DMS53 treated with DMSO at 0.1 percent for 48 hours (cell line): ENCODE results near the gene DLX4.

ENCODE experiments used
- DNase-seq: peaks from one replicate; lab custom pipeline; 2025; ENCODE audit not compliant: unreplicated experiment; lab: John Stamatoyannopoulos, UW

DLX4 gene

GRCh38 chr17:49985310-49985990 is 16.5 kb downstream of the DLX4 start:
- no peak for DNase-seq

DNA sequence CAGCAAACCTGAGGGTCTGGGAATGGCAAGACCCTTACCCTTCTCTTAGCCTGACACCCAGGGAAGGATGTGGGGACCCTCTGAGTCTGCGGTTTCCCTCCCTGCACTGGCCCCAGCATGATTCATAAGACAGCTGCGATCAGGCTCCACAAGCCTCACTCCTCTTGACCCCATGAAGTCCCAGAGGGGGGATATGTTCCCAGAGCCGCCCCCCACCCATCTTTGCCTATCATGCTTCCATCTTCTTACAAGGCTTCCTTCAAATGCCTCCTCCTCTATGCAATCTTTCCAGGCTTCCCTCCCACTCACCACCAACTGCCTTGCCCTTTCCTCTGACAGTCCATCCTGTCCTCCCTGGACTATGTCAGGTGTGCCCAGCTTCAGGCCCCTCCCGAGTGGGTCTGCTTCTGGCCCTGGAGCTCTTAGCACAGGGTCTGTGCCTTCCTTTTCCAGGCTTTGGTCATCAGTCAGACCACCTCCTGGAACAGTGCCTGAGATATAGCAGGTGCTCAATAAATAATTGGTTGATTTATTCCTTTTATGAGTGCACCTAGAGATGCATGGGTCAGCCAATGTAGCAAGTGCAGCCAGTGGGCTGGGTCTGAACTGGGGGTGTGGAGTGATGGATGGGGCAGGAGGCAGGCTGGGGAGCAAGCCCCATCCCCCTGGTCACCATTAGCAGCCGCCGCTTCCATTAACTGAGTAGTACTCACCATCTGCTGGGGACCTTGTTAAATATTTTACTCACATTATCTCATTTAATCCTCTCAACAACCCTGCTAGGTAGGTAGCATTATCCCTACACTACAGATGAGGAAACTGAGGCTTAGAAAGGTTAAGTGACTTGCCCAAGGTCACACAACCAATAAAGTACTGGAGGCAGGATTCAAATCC is 17.7 kb downstream of the DLX4 start:
- no peak for DNase-seq

- no peak for DNase-seq
Observed at GRCh38 chr17:49987290-49987585, 18.2 kb downstream of the DLX4 start.

DNA sequence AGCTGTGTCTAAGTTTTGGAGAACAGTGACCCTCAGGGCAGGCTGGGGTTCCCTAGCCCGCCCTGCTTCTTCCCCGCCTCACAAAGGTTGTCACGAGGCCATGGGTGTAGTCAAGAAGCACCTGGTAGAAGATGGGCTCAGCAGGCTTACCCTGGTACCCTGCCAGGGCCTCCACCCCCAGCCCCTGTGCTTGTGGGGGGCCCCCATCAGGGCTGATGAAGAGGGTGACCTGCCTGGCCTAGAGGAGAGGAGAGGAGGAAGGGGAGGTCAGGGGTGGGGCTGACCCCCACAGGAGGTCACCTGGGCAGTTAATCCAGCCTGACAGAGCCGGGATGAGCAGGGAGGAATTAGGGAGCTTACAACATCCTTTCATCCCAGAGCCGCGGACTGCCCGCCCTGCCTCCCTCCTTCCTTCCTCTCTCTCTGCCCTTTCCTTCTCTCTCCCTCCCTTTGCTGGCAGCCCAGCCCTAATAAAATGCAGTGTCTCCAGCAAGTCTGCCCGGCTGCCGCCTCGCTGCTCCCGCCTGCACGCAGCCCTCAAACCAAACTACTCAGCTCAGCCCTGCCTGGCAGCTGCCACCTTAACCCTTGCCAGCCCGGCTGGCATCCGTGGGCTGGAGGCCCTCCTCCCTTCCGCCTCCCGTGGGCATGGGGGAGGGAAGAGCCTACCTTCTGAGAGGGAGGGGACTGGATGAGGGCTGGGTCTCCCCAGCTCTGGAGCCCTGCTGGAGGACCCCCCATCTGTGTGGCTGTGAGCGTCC is 18.9 kb downstream of the DLX4 start:
- no peak for DNase-seq

- DNase-seq, result no peak
Observed at GRCh38 chr17:49989518-49989880, 20.5 kb downstream of the DLX4 start.

DNA sequence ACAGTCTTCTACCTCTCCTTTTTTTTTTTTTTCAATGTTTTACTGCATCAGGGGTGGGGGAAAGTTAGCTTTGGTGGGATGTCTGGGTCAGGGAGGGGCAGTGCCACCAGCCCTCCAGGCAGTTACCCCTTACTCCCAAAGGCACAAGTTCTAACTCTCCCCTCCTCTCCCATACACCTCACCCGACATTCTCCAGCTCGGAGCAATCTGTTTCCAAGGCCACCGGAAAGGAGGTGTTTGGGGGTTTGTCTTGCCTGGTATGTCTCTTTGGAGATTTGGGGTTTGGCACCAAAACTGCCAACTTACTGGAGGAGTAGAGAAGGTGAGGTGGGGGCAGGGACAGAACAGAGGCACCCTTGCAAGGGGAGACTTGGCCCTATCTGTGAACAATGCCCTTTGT is 21.3 kb downstream of the DLX4 start:
- DNase-seq, result no peak

- DNase-seq, result no peak
Observed at GRCh38 chr17:49990921-49991320, 21.9 kb downstream of the DLX4 start.

DNA sequence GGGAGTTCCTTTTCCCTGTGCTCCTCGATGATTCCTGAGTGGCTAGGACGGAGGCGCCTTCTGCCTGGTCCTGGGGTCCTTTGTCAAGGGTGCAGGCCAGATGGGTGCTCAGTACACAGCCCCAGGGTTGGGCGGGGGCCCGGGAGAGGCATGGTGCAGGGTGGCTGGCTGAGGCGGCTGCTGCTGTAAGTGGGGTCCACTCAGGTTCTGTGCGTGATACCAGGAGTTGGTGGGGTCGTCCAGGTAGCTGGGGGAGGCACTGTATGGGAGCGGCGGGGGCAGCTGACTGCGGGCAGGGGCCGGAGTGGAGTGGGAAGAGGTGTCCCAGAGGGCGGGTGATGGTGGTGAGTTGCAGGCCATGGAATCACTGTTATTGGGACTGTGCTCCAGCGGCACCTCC is 22.4 kb downstream of the DLX4 start:
- DNase-seq, result no peak

DNA sequence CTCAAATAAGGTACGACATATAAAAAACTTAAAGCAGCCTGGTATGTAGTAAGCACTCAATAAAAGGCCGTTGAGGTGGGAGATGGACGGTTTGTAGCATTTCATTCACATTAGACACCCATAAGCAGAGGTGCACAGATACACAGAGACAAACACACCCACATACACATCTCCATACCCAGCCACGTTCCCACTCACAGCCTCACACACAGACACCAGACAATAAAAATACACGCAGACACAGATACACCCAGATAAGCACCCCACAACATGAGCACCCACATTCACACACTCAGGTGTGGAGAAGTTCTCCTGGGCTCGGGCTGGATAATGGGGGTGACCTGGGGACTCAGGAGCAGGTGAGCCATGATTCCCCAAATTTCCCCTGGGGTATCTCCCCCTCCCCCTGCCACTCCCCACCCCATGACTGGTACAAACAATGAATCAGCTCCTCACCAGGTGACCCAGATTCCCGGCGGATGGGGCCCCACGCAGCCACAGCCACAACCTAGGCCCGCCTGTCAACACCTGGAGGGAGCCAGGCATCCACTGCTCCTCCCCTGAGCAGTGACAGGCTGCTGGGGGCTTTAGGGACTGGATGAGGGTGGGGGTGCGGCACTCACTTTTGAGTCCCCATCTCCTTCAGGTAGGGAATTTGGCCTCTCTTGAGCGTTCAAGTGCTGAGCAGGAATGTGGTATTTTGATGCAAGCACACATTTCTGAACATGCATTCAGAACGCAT is 23.4 kb downstream of the DLX4 start:
- no peak for DNase-seq

DNA sequence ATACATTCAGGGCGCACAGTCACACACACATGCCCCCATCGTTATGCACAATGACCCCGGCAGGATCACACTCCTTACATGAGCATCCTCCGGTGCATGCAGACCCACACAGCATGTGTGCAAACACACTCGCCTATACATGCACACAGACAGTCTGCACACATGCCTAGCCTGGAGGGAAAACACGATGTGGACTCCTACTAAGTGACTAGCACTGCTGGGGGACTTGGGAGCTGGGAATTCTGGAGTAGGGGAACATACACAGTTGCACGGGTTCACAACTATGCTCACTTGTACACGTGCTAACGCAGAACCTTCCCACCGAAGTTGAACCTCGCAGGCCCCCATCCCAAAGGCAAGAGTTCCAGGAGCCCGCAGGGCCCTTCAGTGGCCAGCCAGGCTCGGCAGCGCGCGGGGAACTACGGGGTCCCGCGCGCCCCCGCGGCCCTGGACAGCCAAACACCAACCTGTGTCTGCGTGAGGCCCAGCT is 24.0 kb downstream of the DLX4 start:
- DNase-seq, result no peak

- peak; percentile 23 for DNase-seq
Observed at GRCh38 chr17:49993423-49994060, 24.6 kb downstream of the DLX4 start.

DNA sequence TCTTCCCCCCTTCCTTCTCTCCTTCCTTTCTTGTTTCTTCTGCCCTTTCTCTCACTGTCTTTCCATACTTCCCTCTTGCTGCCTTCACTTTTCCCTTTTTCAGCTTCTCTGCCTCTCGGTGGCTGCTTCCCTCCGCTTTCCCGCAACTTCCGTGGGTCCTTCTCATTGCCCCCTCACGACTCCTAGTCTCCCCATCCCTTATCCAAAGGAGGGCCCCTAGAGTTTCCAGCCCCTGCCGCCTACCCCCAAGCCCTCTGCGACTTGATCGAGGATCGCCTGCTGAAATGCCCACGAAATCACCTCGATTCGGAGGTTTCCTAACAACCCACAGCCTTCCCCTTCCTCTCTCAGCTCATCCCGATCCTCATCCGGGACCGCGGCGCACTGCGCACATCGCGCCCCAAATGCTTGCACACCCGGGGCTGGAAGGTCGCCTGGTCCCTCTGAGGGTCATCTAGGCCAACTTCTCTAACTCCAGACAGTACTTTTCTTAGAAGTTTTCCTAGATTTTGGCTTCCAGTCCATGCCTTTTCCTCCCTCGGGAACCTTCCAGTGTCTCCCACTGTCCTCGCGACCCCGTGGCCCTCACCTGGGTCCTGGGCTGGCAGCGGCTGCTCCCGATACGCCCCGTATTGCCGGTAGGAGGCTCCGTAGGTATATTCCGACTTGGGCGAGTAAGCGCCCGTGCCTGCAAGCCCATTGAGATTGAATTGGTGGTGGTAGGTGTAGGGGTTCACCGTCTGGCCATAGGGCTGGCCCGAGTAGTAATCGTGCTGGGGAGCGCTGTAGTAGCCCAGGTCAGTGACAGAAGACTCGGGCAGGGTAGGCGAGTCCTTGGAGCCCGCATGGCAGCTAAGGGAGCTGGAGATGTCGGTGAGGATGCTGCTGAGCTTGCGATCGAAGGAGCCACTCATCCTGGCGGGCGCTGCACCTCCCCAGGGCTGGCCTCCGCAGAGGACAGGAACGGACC is 25.4 kb downstream of the DLX4 start:
- DNase-seq, result no peak

DNA sequence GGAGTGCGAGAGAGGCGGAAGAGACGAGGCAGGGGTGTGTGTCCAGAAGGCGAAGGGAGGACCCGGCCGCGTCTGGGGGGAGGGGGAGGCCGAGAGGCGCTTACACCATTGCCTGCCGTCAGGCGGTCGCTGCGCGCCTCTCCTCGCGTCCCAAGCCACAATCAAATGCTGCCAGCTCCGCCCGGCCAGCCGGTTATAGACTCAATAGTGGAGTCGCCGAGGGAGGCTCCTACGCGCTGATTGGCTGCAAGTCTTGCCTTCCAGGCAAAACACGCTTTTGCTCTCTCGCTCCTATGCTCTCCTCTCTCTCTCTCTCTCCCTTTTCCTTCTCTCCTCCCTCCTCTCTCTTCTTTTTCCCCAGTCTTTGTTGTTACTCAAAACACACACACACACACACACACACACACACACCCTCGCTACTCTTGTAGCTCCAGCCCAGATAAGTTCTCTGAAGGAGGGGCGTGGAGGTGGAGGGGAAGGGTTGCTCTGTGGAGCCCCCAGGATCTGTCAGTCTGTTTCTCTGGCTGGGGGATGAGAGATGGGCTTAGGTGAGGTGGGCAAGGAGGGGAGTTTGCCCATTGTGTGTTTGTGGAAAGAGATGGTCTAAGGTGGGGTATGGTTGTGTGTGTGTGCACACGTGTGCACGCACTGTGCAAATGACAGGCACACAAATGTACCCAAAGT is 26.2 kb downstream of the DLX4 start, which contains the start of gene DLX3:
DLX3 (minus strand) TSS at position 170 of the 684 bp plus-strand sequence. CDS start 226 bp downstream, outside the sequence.
- peak; percentile 23 for DNase-seq

DNA sequence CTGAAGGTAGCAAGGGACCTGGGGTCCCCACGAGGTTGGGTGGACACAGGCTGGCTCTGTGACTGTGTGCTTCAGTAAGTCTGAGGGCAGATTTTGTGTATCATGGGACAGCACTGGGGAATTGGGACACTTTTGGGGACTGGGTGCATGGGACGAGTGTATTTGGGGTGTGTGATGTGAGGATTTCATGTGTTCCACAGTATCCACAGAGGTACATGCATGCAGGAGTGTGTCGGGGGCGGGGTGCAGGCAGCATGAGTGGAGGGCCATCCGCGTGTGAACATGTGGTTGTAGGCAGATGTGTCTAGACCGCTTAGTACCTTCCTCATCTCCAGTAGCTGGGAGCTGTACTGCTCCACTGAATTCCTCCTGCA is 27.1 kb downstream of the DLX4 start:
- DNase-seq, result no peak

DNA sequence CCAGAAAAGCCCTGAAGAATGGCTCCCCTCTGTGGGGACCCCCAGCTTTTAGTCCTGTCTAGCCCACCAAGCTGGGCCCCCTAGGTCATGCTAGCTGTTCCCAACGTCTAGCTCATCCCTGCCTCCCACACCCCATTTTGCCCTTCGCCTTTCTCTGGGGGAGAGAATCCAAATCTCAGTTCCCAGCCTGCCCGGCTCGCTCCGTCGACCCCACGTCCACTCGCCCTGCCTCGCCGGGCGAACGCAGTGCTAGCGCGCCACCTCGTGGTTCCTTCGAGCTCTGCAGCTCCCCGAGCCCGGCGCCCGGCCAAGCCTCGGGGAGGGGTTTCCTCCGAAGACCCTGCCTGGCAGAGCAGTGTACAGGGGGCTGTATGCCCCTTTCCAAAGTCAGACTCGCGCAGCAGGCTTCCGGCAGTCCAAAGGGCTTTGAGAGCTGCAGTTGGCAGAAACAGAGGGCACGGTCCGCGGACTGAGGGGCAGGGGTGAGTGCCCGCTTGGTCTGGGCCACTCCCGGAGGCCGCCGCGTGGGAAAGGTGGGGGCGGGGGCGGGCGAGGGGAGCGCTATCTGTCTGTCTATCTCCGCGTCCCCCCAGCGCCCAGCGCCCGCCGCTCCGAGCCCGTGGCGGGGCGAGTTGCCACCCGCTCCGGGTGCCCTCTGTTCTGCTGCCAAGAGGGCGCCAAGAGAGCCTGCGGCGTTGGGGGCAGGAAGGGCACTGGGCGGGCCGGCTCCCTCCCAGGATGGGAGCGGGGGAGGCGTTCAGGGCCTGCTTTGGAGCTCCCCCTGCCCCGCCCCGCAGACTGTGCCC is 27.7 kb downstream of the DLX4 start:
- DNase-seq, result peak; percentile 17

DNA sequence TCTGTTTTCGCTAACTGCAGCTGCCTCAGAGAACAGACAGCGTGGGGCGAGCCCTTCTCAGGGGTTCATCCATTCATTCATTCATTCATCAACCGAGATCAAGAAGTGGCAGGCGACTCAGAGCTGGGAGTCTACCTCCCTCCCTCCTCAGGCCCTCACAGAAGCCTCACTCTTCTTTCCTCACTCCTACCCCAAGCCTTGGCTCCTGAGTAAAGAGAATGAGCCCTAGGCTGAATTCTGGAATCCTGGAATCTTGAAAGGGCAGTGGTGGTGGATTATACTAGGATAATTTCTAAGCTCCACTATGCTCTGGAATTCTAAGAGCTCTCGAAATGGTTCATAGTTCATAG is 28.3 kb downstream of the DLX4 start:
- no peak for DNase-seq

DNA sequence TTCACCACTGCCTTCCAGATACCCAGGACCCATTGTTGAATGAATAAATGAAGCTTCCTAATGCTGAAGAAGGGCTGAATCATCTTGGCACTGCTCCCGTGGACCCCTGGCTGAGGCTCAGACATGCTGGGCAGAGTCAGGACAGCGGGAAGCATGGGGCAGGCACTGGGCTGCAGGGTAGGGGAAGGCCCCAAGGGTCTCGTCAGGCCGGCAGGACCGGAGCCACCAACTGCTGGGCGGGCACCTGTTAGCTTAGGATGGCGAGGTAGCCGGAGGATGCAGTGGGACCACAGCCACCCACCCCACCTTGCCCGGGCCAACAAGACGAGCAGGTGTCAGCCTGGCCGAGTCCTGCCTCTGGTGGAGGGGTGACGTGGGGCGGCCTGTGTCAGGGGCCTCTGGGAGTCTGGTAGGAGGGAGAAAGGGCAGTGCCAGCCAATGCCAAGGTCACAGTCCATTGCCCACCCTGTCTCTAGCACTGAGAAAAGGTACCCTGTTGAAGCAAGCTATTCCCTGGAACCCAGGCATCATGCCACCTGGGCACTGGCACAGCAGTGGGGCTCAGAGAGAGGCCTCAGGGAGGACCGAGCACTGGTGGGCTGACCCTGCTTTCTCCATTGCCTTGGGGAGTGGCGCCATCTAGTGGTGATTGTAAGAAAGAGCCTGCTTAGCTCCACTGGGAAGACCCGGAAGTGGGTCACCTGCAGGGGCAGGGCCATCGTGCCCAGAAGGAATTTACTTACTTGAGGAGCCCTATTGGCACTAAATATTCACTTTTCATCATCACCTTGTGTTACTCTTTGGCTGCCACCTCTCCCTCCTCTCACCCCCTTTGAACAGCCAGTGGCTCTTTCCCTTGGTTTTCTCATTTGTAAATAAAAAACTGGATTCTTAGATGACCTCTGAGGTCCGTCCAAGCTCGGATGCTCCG is 29.0 kb downstream of the DLX4 start:
- peak; percentile 94 for DNase-seq
